GM19468 (cell line): ENCODE measurements around the gene ABCA1.

ENCODE experiments used
- ATAC-seq: cut with Tn5 transposase; IDR thresholded peaks from one replicate; pipeline ENCODE4 v1.9.1; 2021; ENCODE audit warnings: mild to moderate bottlenecking, moderate library complexity, moderate number of reproducible peaks; ENCODE audit not compliant: unreplicated experiment; ENCODE audit errors: extremely low read depth

ABCA1 gene

GRCh38 chr9:104851546-104851920, 76.4 kb downstream of the ABCA1 start:
- no peak for ATAC-seq

GRCh38 chr9:104850786-104851545, 77.0 kb downstream of the ABCA1 start:
- no peak for ATAC-seq

- ATAC-seq: no peak
These were observed 78.9 kb downstream of the ABCA1 start for GRCh38 chr9:104849023-104849422.

GRCh38 chr9:104844710-104845109, 83.2 kb downstream of the ABCA1 start:
- ATAC-seq: no peak

GRCh38 chr9:104843644-104844240, 84.2 kb downstream of the ABCA1 start:
- ATAC-seq: no peak

- ATAC-seq: no peak
These were observed 85.3 kb downstream of the ABCA1 start for GRCh38 chr9:104842698-104843097.

- ATAC-seq: no peak
These were observed 86.3 kb downstream of the ABCA1 start for GRCh38 chr9:104841601-104842141.

- ATAC-seq: no peak
These were observed 89.0 kb downstream of the ABCA1 start for GRCh38 chr9:104838958-104839357.

- no peak for ATAC-seq
These were observed 91.2 kb downstream of the ABCA1 start for GRCh38 chr9:104836767-104837166.

- no peak for ATAC-seq
These were observed 91.7 kb downstream of the ABCA1 start for GRCh38 chr9:104836235-104836634.

GRCh38 chr9:104835161-104835560, 92.8 kb downstream of the ABCA1 start:
- no peak for ATAC-seq

- ATAC-seq: no peak
These were observed 94.3 kb downstream of the ABCA1 start for GRCh38 chr9:104833696-104834095.

- ATAC-seq: no peak
These were observed 96.3 kb downstream of the ABCA1 start for GRCh38 chr9:104831681-104832080.

- no peak for ATAC-seq
These were observed 101.0 kb downstream of the ABCA1 start for GRCh38 chr9:104826911-104827310.

- no peak for ATAC-seq
These were observed 101.7 kb downstream of the ABCA1 start for GRCh38 chr9:104826079-104826775.

GRCh38 chr9:104820336-104820735, 107.6 kb downstream of the ABCA1 start:
- ATAC-seq: no peak

GRCh38 chr9:104819033-104819432, 108.9 kb downstream of the ABCA1 start:
- no peak for ATAC-seq

GRCh38 chr9:104817437-104817836, 110.5 kb downstream of the ABCA1 start:
- ATAC-seq: no peak

- no peak for ATAC-seq
These were observed 111.9 kb downstream of the ABCA1 start for GRCh38 chr9:104815851-104816565.
